HCT116 (cell line): Measurements from ENCODE around the gene TEX22. TPM values are rescaled to one million over a fixed set of nuclear protein-coding genes. Genes with fewer than 3 reads are reported as not detected.
A peak's percentile ranks its signal among the peaks of the same experiment; 100 is the strongest.

Experiments
- ATAC-seq: fragments of 200-7000 bp; cut with Tn5 transposase; 2 replicates; pipeline ENCODE4 v1.9.1; 2020; ENCODE audit warnings: mild to moderate bottlenecking, moderate library complexity
- BruUV-seq: library from RNA; stranded (reverse); fragments of 400-500 nt; replicated peaks from 2 replicates; lab custom pipeline; 2021; lab: Mats Ljungman, UMichigan
- CTCF ChIA-PET: fragments of 300-600 bp; sonication (Branson Sonifier 250); formaldehyde crosslinking; loops from one replicate; lab custom pipeline; 2021; ENCODE audit warnings: antibody characterized with exemption; lab: Charles Lee
- POLR2A ChIA-PET: fragments of 300-600, 350-600 bp; sonication (Branson Sonifier 250); formaldehyde crosslinking; loops from one replicate; lab custom pipeline; 2021; ENCODE audit warnings: antibody characterized with exemption; lab: Charles Lee
- RAD21 ChIA-PET, 2 experiments: fragments of 300-600 bp; sonication (Branson Sonifier 250); formaldehyde crosslinking; loops; one replicate each; lab custom pipeline; 2023; ENCODE audit warnings: low total read pairs in 2 of 2; ENCODE audit not compliant: uncharacterized antibody in 2 of 2, unreplicated experiment in 2 of 2, low non-redundant PET in 1 of 2; lab: Charles Lee
- DNase-seq: peaks from one replicate; pipeline ENCODE4 v3.0.0-alpha.2; 2010; ENCODE audit warnings: low read depth, low spot score
- H2AFZ ChIP-seq: fragments of 200-600 bp; shearing (Covaris generic), sonication (generic); 2 replicates; pipeline ENCODE4 v1.6.1; 2017; ENCODE audit warnings: low read depth, mixed run types, mixed read lengths, antibody characterized with exemption, low read length; ENCODE audit not compliant: poor library complexity, severe bottlenecking
- H3K27ac ChIP-seq: 2 replicates; pipeline ENCODE4 v1.5.1; 2012; ENCODE audit warnings: low read depth, low read length
- H3K27me3 ChIP-seq: fragments of 200-600 bp; sonication (generic); 2 replicates; pipeline ENCODE4 v1.6.1; 2016; ENCODE audit warnings: mixed run types, low read length, mixed read lengths; ENCODE audit not compliant: insufficient read depth
- H3K36me3 ChIP-seq, 2 experiments: fragments of 200-500 bp in 1 of 2; fragments of 200-600 bp in 1 of 2; sonication (Bioruptor generic) in 1 of 2; sonication (generic) in 1 of 2; 2 replicates each; pipeline versions ENCODE4 v1.5.1 to v1.6.1; 2014 to 2016; ENCODE audit warnings: low read length in 2 of 2, inconsistent platforms in 1 of 2, mixed read lengths in 1 of 2, mixed run types in 1 of 2; ENCODE audit not compliant: insufficient read depth in 2 of 2, control insufficient read depth in 1 of 2
- H3K4me1 ChIP-seq, 2 experiments: fragments of 200-600 bp in 1 of 2; sonication (generic) in 1 of 2; 2 replicates each; pipeline versions ENCODE4 v1.5.1 to v1.6.1; 2012 to 2017; ENCODE audit warnings: low read length in 2 of 2, inconsistent platforms in 1 of 2, mild to moderate bottlenecking in 1 of 2, mixed read lengths in 1 of 2, mixed run types in 1 of 2, moderate library complexity in 1 of 2; ENCODE audit not compliant: insufficient read depth in 2 of 2, control insufficient read depth in 1 of 2
- H3K4me2 ChIP-seq: fragments of 200-600 bp; sonication (generic); 2 replicates; pipeline ENCODE4 v1.6.1; 2017; ENCODE audit warnings: mixed run types, low read length, mixed read lengths
- H3K4me3 ChIP-seq, 2 experiments: fragments of 200-600 bp in 1 of 2; sonication (generic) in 1 of 2; replicated peaks in 1 of 2; 2 replicates each; pipeline ENCODE4 v1.5.1; 2011 to 2016; ENCODE audit warnings: low read length in 2 of 2, control low read depth in 1 of 2, low read depth in 1 of 2, mild to moderate bottlenecking in 1 of 2, mixed read lengths in 1 of 2, mixed run types in 1 of 2
- H3K79me2 ChIP-seq: fragments of 200-600 bp; sonication (generic); 2 replicates; pipeline ENCODE4 v1.6.1; 2017; ENCODE audit warnings: mild to moderate bottlenecking, mixed run types, low read length, moderate library complexity, mixed read lengths; ENCODE audit not compliant: insufficient read depth
- H3K9ac ChIP-seq: fragments of 200-600 bp; sonication (generic); 2 replicates; pipeline ENCODE4 v1.6.1; 2016; ENCODE audit warnings: low read length, mixed read lengths
- H3K9me2 ChIP-seq: fragments of 200-600 bp; sonication (generic), shearing (Covaris generic); 2 replicates; pipeline ENCODE4 v1.6.1; 2017; ENCODE audit warnings: mixed run types, mild to moderate bottlenecking, moderate library complexity; ENCODE audit not compliant: insufficient read depth
- H3K9me3 ChIP-seq, 2 experiments: fragments of 200-500 bp in 1 of 2; fragments of 200-600 bp in 1 of 2; sonication (Bioruptor generic) in 1 of 2; sonication (generic) in 1 of 2; 2 replicates each; pipeline ENCODE4 v1.6.1; 2014 to 2017; ENCODE audit warnings: low read length in 2 of 2, mixed read lengths in 2 of 2, inconsistent platforms in 1 of 2, low read depth in 1 of 2, mild to moderate bottlenecking in 1 of 2, mixed run types in 1 of 2, moderate library complexity in 1 of 2; ENCODE audit not compliant: control insufficient read depth in 1 of 2, insufficient read depth in 1 of 2
- H4K20me1 ChIP-seq: fragments of 200-600 bp; sonication (generic), shearing (Covaris generic); 2 replicates; pipeline ENCODE4 v1.6.1; 2017; ENCODE audit warnings: mixed run types, mild to moderate bottlenecking, moderate library complexity; ENCODE audit not compliant: insufficient read depth
- CEBPB ChIP-seq: IDR thresholded peaks from 2 replicates; pipeline ENCODE4 v1.6.1; 2012; ENCODE audit warnings: low read depth
- EGR1 ChIP-seq: IDR thresholded peaks from 2 replicates; pipeline ENCODE4 v1.6.1; 2012; ENCODE audit warnings: low read depth
- POLR2AphosphoS5 ChIP-seq: IDR thresholded peaks from 2 replicates; pipeline ENCODE4 v1.6.1; 2011; ENCODE audit warnings: mild to moderate bottlenecking, low read depth, low read length, moderate library complexity
- SP1 ChIP-seq: IDR thresholded peaks from 2 replicates; pipeline ENCODE4 v1.6.1; 2012; ENCODE audit warnings: low read depth
- TCF7L2 ChIP-seq: IDR thresholded peaks from 2 replicates; pipeline ENCODE4 v1.7.0; 2011; ENCODE audit warnings: borderline replicate concordance, inconsistent platforms; ENCODE audit not compliant: insufficient read depth, insufficient read length; ENCODE audit errors: extremely low read depth
- intact Hi-C: fragments of 100-400 bp; cut with micrococcal nuclease; formaldehyde crosslinking; loops from 2 replicates; pipeline ENCODE4 v1.10.0; 2022
- total RNA-seq: library from RNA; stranded (reverse); gene quantifications from one replicate; pipeline ENCODE4 v1.2.1, GENCODE V29; 2021; ENCODE audit not compliant: unreplicated experiment

Gene TEX22
- total RNA-seq, 1 experiment from 2014 or later, result 3.8 TPM

DNA sequence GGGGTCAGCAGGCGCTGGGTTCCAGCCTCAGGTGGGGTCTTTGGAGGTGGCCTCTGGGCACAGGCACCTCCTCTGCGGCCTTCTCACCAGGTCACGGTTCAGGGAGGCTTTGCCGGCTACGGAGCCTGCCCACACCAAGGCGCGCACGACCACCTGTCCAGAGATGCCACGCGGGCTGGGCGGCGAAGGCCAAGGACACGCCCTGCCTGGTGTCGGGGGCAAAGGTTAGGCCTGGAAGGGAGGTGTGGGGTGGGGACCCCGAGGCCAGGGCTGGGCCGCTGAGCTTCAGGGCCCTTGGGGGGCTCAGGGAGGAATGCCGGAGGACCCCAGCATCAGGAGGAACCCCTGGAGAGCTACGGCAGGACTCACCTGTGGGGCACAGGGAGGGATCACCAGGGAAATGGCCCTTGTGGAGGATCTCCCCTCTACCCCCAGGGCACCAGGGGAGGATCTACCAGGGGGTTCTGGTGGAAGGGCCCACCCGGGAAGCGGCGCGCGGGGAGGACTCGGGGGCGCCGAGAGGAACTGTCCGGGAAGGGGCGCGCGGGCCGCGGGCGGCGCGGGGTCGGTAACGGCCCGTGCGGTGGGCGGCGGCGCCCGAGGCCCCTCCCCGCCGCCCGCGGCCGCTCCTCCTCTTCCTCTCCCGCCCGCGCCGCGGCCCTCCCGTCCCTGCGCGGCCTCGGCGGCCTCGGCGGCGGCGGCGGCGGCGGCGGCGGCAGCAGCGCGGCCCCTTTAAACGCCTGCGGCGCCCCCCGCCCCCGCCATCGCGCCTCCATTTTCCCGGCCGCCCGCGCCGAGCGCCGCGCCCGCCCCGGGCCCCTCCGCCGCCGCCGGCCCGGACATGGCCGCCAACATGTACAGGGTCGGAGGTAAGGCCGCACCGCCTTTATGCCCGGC is 21.1 kb downstream of the TEX22 start, which contains the start of gene MTA1 (continued):
- TF ChIP-seq TCF7L2 (no peak), SP1 (no peak), EGR1 (no peak)

DNA sequence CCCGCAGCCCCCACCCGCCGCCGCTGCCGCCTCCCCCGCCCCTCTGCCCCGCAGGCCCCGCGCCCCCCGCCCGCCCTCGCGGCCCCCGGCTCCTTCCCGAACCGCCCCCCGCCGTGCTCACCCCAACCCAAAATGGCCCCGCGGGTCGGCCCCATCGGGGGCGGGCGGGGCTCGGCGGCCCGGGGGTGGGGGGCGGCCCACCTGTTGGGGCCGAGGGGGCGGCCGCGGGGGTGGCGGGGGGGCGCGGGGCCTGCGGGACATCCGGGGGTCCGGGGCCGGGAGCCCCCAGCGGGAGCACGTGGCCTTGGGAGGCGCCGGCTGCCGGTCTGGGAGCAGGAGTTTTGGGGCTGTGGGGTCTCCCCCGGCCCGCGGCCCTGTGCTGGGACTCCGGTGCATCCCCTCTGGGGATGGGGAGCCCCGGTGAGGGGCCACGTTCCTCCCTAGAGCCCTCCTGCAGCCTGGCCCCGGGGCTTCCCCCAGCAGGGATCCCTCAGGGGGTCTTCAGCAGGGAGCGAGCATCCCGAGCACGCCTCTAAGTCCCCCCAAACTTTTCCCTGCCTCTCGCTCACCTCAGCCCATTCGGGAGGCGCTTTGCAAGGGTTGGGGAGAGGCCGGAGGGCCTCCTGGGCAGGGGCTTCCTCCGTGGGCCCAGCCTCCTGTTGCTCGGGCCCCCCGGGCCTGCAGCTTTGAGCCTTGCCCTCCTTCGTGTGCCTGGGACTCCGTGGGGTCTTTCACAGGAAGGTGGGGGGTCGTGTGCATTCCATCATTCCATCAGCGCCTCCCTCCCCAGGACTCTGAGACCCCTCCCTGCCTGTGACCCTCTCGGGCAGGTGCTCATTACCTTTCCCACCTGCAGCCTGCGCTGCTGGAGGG is 22.0 kb downstream of the TEX22 start:
- Histone ChIP-seq H3K4me3 (peak overlapping the region; percentile 92 to 97), H3K27me3 (no peaks in the 10 kb centered on the region), H4K20me1 (no peaks in the 10 kb centered on the region; the same call in 1 of the 2 replicates), H3K27ac (peak overlapping the region; percentile 88), H3K9me2 (no peaks in the 10 kb centered on the region), H3K36me3 (peaks cover 4 to 20% of the 10 kb centered on the region in 2 experiments; a peak in 2 of 4 replicates), H3K9ac (peak overlapping the region; percentile 98), H3K79me2 (peaks cover 56% of the 10 kb centered on the region), H3K4me1 (peaks cover 16 to 35% of the 10 kb centered on the region in 2 experiments), H3K9me3 (no peaks in the 10 kb centered on the region), H3K4me2 (peak overlapping the region; percentile 99), H2AFZ (no peak overlapping the region)
- no peak for DNase-seq
- ATAC-seq, result peak; percentile 18; the same call in 1 of the 2 replicates
- intact Hi-C loops, result no loop called here
- peak; percentile 18; the same call in 1 of the 2 replicates for TF ChIP-seq POLR2AphosphoS5
- no peak for TF ChIP-seq EGR1
- TF ChIP-seq CEBPB, result no peak
- ChIA-PET CTCF (no interaction called here), RAD21 (no interaction called here), POLR2A (no interaction called here)
- no TSS peak for BruUV-seq
